Neural cell (in vitro differentiated cells): ENCODE measurements around the gene FAM13B. TPM values are rescaled to one million over a fixed set of nuclear protein-coding genes. Genes with fewer than 3 reads are reported as not detected.
A peak's percentile ranks its signal among the peaks of the same experiment; 100 is the strongest.

Experiments used
- H2AFZ ChIP-seq: fragments of 200-600, 300-800 bp; sonication (generic), shearing (Covaris generic); 2 replicates; pipeline ENCODE4 v1.6.0; 2014; ENCODE audit warnings: low read depth, mild to moderate bottlenecking, antibody characterized with exemption, low read length, moderate library complexity
- H3F3A ChIP-seq: fragments of 200-600 bp; shearing (Covaris generic); 2 replicates; pipeline ENCODE4 v1.6.1; 2016; ENCODE audit warnings: mild to moderate bottlenecking, moderate library complexity, mixed read lengths, antibody characterized with exemption, low read length; ENCODE audit not compliant: insufficient read depth, poor library complexity, severe bottlenecking
- H3K27ac ChIP-seq: fragments of 200-600, 300-800 bp; sonication (generic), shearing (Covaris generic); 2 replicates; pipeline ENCODE4 v1.5.1; 2014; ENCODE audit warnings: mild to moderate bottlenecking, low read length, moderate library complexity
- H3K27me3 ChIP-seq: fragments of 300-800, 200-600 bp; sonication (generic), shearing (Covaris generic); 2 replicates; pipeline ENCODE4 v1.6.0; 2014; ENCODE audit warnings: mild to moderate bottlenecking, low read depth, low read length, moderate library complexity; ENCODE audit not compliant: insufficient read depth
- H3K36me3 ChIP-seq: fragments of 300-800, 200-600 bp; sonication (generic), shearing (Covaris generic); 2 replicates; pipeline ENCODE4 v1.5.1; 2014; ENCODE audit warnings: mild to moderate bottlenecking, antibody characterized with exemption, low read length, moderate library complexity; ENCODE audit not compliant: insufficient read depth
- H3K4me2 ChIP-seq: fragments of 300-800, 200-600 bp; sonication (generic), shearing (Covaris generic); 2 replicates; pipeline ENCODE4 v1.6.0; 2014; ENCODE audit warnings: mild to moderate bottlenecking, low read length
- H3K4me3 ChIP-seq: fragments of 300-800, 200-600 bp; sonication (generic), shearing (Covaris generic); 2 replicates; pipeline ENCODE4 v1.5.1; 2014; ENCODE audit warnings: mild to moderate bottlenecking, low read length, moderate library complexity
- H3K79me2 ChIP-seq: fragments of 200-600 bp; shearing (Covaris generic); replicated peaks from 2 replicates; pipeline ENCODE4 v1.6.0; 2014; ENCODE audit warnings: mild to moderate bottlenecking, low read length, moderate library complexity; ENCODE audit not compliant: insufficient read depth
- H3K9ac ChIP-seq: fragments of 300-800, 200-600 bp; sonication (generic), shearing (Covaris generic); 2 replicates; pipeline ENCODE4 v1.6.1; 2016; ENCODE audit warnings: mild to moderate bottlenecking, low read length, mixed read lengths
- H3K9me2 ChIP-seq: fragments of 200-600 bp; shearing (Covaris generic); 2 replicates; pipeline ENCODE4 v1.6.1; 2016; ENCODE audit warnings: mild to moderate bottlenecking, low read length, mixed read lengths; ENCODE audit not compliant: insufficient read depth
- H3K9me3 ChIP-seq: fragments of 200-600, 300-800 bp; sonication (generic), shearing (Covaris generic); 2 replicates; pipeline ENCODE4 v1.6.1; 2016; ENCODE audit warnings: mild to moderate bottlenecking, mixed run types, low read length, moderate library complexity, mixed read lengths
- H4K20me1 ChIP-seq: fragments of 200-600 bp; shearing (Covaris generic); 2 replicates; pipeline ENCODE4 v1.6.1; 2016; ENCODE audit warnings: mild to moderate bottlenecking, mixed run types; ENCODE audit not compliant: insufficient read depth
- EP300 ChIP-seq: fragments of 450-650 bp; conservative IDR thresholded peaks from 2 replicates; pipeline ENCODE4 v1.6.1; 2014; ENCODE audit warnings: antibody characterized with exemption, mild to moderate bottlenecking, moderate library complexity; ENCODE audit not compliant: poor library complexity, severe bottlenecking
- EZH2 ChIP-seq: fragments of 200-600, 300-800 bp; shearing (Covaris generic), sonication (generic); IDR thresholded peaks from 2 replicates; pipeline ENCODE4 v1.6.1; 2014; ENCODE audit warnings: antibody characterized with exemption, low read length, borderline replicate concordance, mild to moderate bottlenecking; ENCODE audit not compliant: insufficient read depth, poor library complexity, severe bottlenecking
- MXI1 ChIP-seq: fragments of 450-650 bp; conservative IDR thresholded peaks from 2 replicates; pipeline ENCODE4 v1.6.1; 2014; ENCODE audit warnings: antibody characterized with exemption, mild to moderate bottlenecking; ENCODE audit not compliant: poor library complexity, severe bottlenecking
- POLR2AphosphoS5 ChIP-seq: IDR thresholded peaks from 2 replicates; pipeline ENCODE4 v1.6.1; 2012
- RAD21 ChIP-seq: fragments of 450-650 bp; conservative IDR thresholded peaks from 2 replicates; pipeline ENCODE4 v1.6.1; 2014; ENCODE audit warnings: antibody characterized with exemption, mild to moderate bottlenecking, moderate library complexity
- SMC3 ChIP-seq: fragments of 450-650 bp; conservative IDR thresholded peaks from 2 replicates; pipeline ENCODE4 v1.6.1; 2014; ENCODE audit warnings: antibody characterized with exemption, mild to moderate bottlenecking, moderate library complexity; ENCODE audit not compliant: poor library complexity
- polyA plus RNA-seq: library from polyadenylated mRNA; depleted of rRNA; stranded (reverse); fragments of >200 nt; gene quantifications from 2 replicates; pipeline ENCODE4 v1.2.3, GENCODE V29; 2014
- TF ChIP-seq, protein P1 (sequence below): IDR thresholded peaks from 2 replicates; pipeline ENCODE4 v1.6.1; 2012; ENCODE audit warnings: borderline replicate concordance
- TF ChIP-seq, protein P2 (sequence below): fragments of 450-650 bp; IDR thresholded peaks from 2 replicates; pipeline ENCODE4 v1.5.1; 2014; ENCODE audit warnings: antibody characterized with exemption, mild to moderate bottlenecking, moderate library complexity; ENCODE audit not compliant: poor library complexity, severe bottlenecking

FAM13B gene
- polyA plus RNA-seq, 1 donor from 2014 or later = 61.6 TPM

DNA sequence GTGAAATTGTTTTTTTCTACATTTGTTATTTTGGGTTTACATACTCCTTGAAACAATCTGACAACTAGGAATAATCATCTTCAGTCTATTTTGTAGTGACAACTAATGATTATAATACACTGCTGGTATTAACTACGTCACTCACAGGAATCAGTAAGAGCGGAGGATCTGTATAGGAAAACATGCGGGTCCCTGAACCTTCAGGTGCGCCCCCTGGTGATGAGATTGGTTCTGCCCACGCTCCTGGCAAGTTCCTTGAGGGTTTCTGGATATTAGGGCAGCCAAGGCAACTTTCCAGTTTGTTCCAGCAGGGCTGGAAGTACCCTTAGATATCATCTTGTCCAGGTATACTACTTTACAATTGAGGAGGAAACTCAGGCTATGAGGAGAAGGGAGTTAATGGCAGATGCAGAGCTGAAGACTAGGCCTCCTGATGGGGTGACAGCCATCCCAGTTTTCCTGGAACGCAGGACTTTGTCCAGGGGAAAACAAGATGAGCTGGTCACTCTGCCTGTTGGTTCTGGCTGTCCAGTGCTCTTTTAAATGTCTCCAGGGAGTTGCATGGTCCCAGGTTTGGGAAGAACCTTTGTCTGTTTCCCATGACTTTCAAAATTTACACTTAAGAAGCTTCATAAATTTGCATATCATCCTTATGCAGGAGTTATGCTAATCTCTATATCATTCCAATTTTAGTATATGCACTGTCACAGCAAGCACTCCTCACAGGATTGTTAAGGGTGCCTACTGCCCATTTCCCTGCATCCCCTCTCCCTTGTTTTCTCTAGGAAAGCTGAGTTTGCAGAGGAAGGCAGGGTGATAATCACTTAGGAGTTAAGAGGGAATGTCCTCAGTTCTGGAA, 36.1 kb upstream of the FAM13B start:
- H3K4me3 ChIP-seq = no peak overlapping the region
- H2AFZ ChIP-seq = no peak overlapping the region
- no peaks in the 10 kb centered on the region for H3K9me3 ChIP-seq
- H4K20me1 ChIP-seq = no peaks in the 10 kb centered on the region
- H3K36me3 ChIP-seq = no peaks in the 10 kb centered on the region
- no peaks in the 10 kb centered on the region for H3F3A ChIP-seq
- no peaks in the 10 kb centered on the region for H3K27me3 ChIP-seq
- no peak overlapping the region for H3K27ac ChIP-seq
- H3K9me2 ChIP-seq = no peaks in the 10 kb centered on the region
- H3K4me2 ChIP-seq = no peak overlapping the region
- H3K9ac ChIP-seq = no peak overlapping the region
- TF ChIP-seq MXI1 (no peak), SMC3 (no peak), RAD21 (no peak), EP300 (no peak)
- TF ChIP-seq, protein P1, sequence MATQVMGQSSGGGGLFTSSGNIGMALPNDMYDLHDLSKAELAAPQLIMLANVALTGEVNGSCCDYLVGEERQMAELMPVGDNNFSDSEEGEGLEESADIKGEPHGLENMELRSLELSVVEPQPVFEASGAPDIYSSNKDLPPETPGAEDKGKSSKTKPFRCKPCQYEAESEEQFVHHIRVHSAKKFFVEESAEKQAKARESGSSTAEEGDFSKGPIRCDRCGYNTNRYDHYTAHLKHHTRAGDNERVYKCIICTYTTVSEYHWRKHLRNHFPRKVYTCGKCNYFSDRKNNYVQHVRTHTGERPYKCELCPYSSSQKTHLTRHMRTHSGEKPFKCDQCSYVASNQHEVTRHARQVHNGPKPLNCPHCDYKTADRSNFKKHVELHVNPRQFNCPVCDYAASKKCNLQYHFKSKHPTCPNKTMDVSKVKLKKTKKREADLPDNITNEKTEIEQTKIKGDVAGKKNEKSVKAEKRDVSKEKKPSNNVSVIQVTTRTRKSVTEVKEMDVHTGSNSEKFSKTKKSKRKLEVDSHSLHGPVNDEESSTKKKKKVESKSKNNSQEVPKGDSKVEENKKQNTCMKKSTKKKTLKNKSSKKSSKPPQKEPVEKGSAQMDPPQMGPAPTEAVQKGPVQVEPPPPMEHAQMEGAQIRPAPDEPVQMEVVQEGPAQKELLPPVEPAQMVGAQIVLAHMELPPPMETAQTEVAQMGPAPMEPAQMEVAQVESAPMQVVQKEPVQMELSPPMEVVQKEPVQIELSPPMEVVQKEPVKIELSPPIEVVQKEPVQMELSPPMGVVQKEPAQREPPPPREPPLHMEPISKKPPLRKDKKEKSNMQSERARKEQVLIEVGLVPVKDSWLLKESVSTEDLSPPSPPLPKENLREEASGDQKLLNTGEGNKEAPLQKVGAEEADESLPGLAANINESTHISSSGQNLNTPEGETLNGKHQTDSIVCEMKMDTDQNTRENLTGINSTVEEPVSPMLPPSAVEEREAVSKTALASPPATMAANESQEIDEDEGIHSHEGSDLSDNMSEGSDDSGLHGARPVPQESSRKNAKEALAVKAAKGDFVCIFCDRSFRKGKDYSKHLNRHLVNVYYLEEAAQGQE = no peak
- no peaks in the 10 kb centered on the region for H3K79me2 ChIP-seq

DNA sequence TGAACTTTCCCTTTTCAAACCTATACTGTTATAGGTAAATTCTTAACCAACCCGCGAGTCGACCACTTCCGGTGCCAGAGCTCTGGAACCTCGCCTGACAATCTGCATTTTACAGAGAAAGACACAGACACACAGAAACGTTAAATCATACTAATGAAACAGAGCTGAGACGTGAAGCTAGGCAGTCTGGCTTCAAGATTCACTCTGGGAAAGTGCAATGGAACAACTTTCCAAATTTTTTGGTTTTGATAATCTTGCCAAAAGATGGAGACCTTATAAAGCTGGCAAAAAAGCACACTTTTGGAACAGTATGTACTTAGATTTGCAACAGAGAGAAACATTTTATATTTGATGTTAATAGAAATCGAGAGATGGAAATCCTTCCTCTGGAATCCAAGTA, 35.1 kb upstream of the FAM13B start:
- H2AFZ ChIP-seq = no peak overlapping the region

DNA sequence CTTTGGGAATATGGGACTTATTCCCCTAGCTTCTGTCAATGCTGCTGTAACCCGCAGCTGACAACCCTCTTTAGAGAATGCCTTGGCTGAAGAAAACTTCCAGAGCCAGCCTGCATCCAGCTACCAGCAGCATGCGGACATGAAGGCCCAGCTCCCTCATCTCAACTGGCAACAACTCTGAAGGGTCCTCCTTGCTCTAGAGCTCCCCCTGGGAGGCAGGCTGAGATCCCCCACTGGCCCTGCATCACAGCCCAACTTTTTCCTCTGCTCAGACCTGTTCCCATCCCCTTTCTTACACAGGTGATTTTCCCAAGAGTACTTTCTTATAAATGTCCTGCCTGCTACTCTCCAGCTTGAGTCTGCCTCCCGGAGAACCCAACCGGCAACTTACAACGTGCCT, 32.2 kb upstream of the FAM13B start:
- Histone ChIP-seq H3K9me2 (no peaks in the 10 kb centered on the region), H3F3A (no peaks in the 10 kb centered on the region), H3K9ac (no peak overlapping the region), H3K36me3 (no peaks in the 10 kb centered on the region), H3K4me3 (no peak overlapping the region), H2AFZ (no peak overlapping the region), H4K20me1 (no peaks in the 10 kb centered on the region), H3K79me2 (no peaks in the 10 kb centered on the region), H3K4me2 (peak overlapping the region; percentile 27), H3K27me3 (no peaks in the 10 kb centered on the region), H3K9me3 (no peaks in the 10 kb centered on the region), H3K27ac (no peak overlapping the region)
- TF ChIP-seq RAD21 = no peak
- no peak for TF ChIP-seq EP300
- TF ChIP-seq EZH2 = no peak
- TF ChIP-seq MXI1 = no peak
- TF ChIP-seq POLR2AphosphoS5 = peak; percentile 23
- TF ChIP-seq, protein P2, sequence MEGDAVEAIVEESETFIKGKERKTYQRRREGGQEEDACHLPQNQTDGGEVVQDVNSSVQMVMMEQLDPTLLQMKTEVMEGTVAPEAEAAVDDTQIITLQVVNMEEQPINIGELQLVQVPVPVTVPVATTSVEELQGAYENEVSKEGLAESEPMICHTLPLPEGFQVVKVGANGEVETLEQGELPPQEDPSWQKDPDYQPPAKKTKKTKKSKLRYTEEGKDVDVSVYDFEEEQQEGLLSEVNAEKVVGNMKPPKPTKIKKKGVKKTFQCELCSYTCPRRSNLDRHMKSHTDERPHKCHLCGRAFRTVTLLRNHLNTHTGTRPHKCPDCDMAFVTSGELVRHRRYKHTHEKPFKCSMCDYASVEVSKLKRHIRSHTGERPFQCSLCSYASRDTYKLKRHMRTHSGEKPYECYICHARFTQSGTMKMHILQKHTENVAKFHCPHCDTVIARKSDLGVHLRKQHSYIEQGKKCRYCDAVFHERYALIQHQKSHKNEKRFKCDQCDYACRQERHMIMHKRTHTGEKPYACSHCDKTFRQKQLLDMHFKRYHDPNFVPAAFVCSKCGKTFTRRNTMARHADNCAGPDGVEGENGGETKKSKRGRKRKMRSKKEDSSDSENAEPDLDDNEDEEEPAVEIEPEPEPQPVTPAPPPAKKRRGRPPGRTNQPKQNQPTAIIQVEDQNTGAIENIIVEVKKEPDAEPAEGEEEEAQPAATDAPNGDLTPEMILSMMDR = no peak

More for the DNA sequence above, 35.1 kb upstream of the FAM13B start:
- H3K9me2 ChIP-seq = no peaks in the 10 kb centered on the region
- no peaks in the 10 kb centered on the region for H3K36me3 ChIP-seq
- H3F3A ChIP-seq = no peaks in the 10 kb centered on the region
- H3K79me2 ChIP-seq = no peaks in the 10 kb centered on the region
- no peaks in the 10 kb centered on the region for H4K20me1 ChIP-seq
- H3K4me2 ChIP-seq = no peak overlapping the region
- H3K27me3 ChIP-seq = no peaks in the 10 kb centered on the region
- H3K9me3 ChIP-seq = no peaks in the 10 kb centered on the region
- H3K27ac ChIP-seq = no peak overlapping the region
- no peak overlapping the region for H3K9ac ChIP-seq
- TF ChIP-seq, protein P2 = no peak
- no peak overlapping the region for H3K4me3 ChIP-seq
